ENCODE data around the gene RFTN1.
A peak's percentile ranks its signal among the peaks of the same experiment; 100 is the strongest.

Gene RFTN1

GRCh38 chr3:16514021-16514700, 662 bp upstream of the RFTN1 start:
- no peak for TF ChIP-seq CTCF (IDR thresholded peaks at IDR 0.05; ENCODE audit: extremely low read depth, insufficient read depth, missing control alignments)
- in situ Hi-C loops (cut with MboI; ENCODE audit: low pct_unique_long_range_greater_than_20kb, low sequenced_read_pairs, unreplicated experiment), result no loop called here
- DNase-seq (ENCODE audit: low spot score), result no peak

- DNase-seq (ENCODE audit: low spot score), result peak; percentile 60
- in situ Hi-C loops (cut with MboI; ENCODE audit: low pct_unique_long_range_greater_than_20kb, low sequenced_read_pairs, unreplicated experiment), result no loop called here
- no peak for TF ChIP-seq CTCF (IDR thresholded peaks at IDR 0.05; ENCODE audit: extremely low read depth, insufficient read depth, missing control alignments)
These were observed 911 bp downstream of the RFTN1 start for GRCh38 chr3:16512435-16513140.

GRCh38 chr3:16511681-16512434, 1.6 kb downstream of the RFTN1 start:
- in situ Hi-C loops (cut with MboI; ENCODE audit: low pct_unique_long_range_greater_than_20kb, low sequenced_read_pairs, unreplicated experiment), result no loop called here
- DNase-seq (ENCODE audit: low spot score), result peak; percentile 83
- TF ChIP-seq CTCF (IDR thresholded peaks at IDR 0.05; ENCODE audit: extremely low read depth, insufficient read depth, missing control alignments), result no peak

GRCh38 chr3:16510620-16511319, 2.7 kb downstream of the RFTN1 start:
- no peak for TF ChIP-seq CTCF (IDR thresholded peaks at IDR 0.05; ENCODE audit: extremely low read depth, insufficient read depth, missing control alignments)
- DNase-seq (ENCODE audit: low spot score), result no peak
- in situ Hi-C loops (cut with MboI; ENCODE audit: low pct_unique_long_range_greater_than_20kb, low sequenced_read_pairs, unreplicated experiment), result no loop called here

- peak; percentile 55 for DNase-seq (ENCODE audit: low spot score)
- in situ Hi-C loops (cut with MboI; ENCODE audit: low pct_unique_long_range_greater_than_20kb, low sequenced_read_pairs, unreplicated experiment), result no loop called here
- no peak for TF ChIP-seq CTCF (IDR thresholded peaks at IDR 0.05; ENCODE audit: extremely low read depth, insufficient read depth, missing control alignments)
These were observed 3.5 kb downstream of the RFTN1 start for GRCh38 chr3:16509721-16510619.

Measured in GM13977 (cell line).